Lower leg skin (tissue), 3 donors: ENCODE measurements around the gene SH2D3A.

ENCODE experiments used
- CTCF ChIP-seq, 3 donors: fragments of 450-650 bp; IDR thresholded peaks; one replicate each; pipeline ENCODE4 v1.5.1; 2016; ENCODE audit warnings: antibody characterized with exemption in 3 of 3, mild to moderate bottlenecking in 3 of 3, moderate library complexity in 2 of 3
- POLR2A ChIP-seq, 2 donors: fragments of 450-650 bp; IDR thresholded peaks; one replicate each; pipeline ENCODE4 v1.6.1; 2016 to 2017; ENCODE audit warnings: antibody characterized with exemption in 2 of 2, mild to moderate bottlenecking in 1 of 2, moderate library complexity in 1 of 2

GRCh38 chr19:6743066-6743465, 24.2 kb downstream of the SH2D3A start:
- TF ChIP-seq CTCF (IDR thresholded peaks at IDR 0.05) = no peak
- TF ChIP-seq POLR2A (IDR thresholded peaks at IDR 0.05) = no peak
